ENCODE data around the gene SAP30BP.

- TF ChIP-seq ELF4 (IDR thresholded peaks at IDR 0.05) (no peak), SP1 (IDR thresholded peaks at IDR 0.05) (no peak), CTBP1 (IDR thresholded peaks at IDR 0.05; ENCODE audit: borderline replicate concordance) (no peak), FOXK2 (IDR thresholded peaks at IDR 0.05) (no peak), LEF1 (IDR thresholded peaks at IDR 0.05; ENCODE audit: borderline replicate concordance) (no peak), BHLHE40 (IDR thresholded peaks at IDR 0.05; ENCODE audit: borderline replicate concordance) (no peak), PKNOX1 (IDR thresholded peaks at IDR 0.05) (no peak), TARDBP (IDR thresholded peaks at IDR 0.05) (no peak), ZNF384 (IDR thresholded peaks at IDR 0.05) (no peak), ARNT (IDR thresholded peaks at IDR 0.05) (no peak), FOXA1 (IDR thresholded peaks at IDR 0.05) (no peak)
Measured at GRCh38 chr17:75661531-75661930, 5.6 kb upstream of the SAP30BP start.
